HG03045 (cell line): ENCODE measurements around the gene NUDT22.
A peak's percentile ranks its signal among the peaks of the same experiment; 100 is the strongest.

ENCODE experiments used
- ATAC-seq: cut with Tn5 transposase; IDR thresholded peaks from one replicate; pipeline ENCODE4 v1.9.1; 2021; ENCODE audit warnings: mild to moderate bottlenecking, moderate library complexity; ENCODE audit not compliant: unreplicated experiment

NUDT22 gene

GRCh38 chr11:64241241-64241490 lies 15.1 kb downstream of the NUDT22 start:
- ATAC-seq = peak; percentile 64

GRCh38 chr11:64241491-64242374 lies 15.7 kb downstream of the NUDT22 start:
- ATAC-seq = peak; percentile 2

GRCh38 chr11:64243236-64243854 lies 17.3 kb downstream of the NUDT22 start:
- no peak for ATAC-seq

- ATAC-seq = no peak
These were observed 18.0 kb downstream of the NUDT22 start for GRCh38 chr11:64244107-64244506.

DNA sequence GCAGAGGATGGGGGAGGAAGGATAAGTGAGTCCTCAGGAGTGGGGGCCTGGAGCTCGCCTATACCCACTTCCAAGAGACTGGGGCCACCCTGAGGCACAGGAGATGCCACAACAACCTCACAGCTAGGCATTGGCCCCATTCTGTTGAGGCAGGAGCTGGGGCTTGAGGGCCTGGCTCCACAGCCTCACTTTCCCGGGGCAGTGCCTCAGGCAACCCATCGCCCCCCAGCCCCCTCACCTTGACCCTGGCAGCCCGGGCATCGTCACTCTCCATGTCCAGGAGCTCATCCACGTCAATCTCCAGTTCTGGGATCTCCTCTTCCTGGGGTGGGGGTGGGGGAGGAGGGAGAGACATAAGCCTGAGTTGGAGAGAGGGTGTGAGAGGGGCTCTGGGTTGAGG lies 18.9 kb downstream of the NUDT22 start:
- ATAC-seq = no peak

- ATAC-seq = no peak
These were observed 19.3 kb downstream of the NUDT22 start for GRCh38 chr11:64245401-64245796.

DNA sequence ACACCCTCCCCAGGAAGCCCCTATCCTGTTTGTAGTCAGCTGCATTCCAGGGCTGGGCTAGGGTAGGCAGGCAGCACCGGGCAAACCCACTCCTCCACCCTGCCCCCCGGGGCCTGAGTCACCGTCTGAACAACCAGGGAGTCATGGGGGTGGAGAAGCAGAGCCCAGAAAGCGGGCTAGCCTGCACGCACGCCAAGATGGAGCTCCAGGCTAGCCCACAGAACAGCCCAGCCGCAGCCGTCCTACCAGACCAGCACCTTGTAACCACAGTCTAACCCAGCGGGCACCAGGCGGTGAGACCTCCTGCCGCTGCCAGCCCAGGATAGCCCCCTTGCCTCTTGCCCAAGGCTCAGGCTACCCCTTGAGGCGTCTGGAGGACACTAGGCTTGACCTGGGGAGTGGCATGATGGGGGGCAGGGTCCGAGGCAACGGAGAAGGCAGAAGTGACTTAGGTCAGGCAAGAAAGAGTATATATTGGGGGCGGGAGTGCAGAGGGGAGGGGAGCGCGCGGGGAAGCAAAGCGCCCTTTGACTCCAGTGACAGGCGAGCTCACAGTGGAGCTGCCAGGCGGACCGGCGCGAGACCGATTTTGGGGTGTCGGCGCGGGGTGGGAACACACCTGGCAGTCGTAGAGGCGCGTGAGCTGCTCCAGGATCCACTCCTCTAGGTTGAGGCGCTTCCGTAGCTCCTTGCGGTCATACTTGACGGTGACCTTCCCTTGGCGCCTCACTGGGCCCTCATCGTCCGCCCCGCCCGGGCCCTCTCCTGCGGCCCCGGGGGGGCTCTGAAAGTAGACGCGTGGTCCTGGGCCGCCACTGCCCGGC lies 19.9 kb downstream of the NUDT22 start:
- no peak for ATAC-seq

DNA sequence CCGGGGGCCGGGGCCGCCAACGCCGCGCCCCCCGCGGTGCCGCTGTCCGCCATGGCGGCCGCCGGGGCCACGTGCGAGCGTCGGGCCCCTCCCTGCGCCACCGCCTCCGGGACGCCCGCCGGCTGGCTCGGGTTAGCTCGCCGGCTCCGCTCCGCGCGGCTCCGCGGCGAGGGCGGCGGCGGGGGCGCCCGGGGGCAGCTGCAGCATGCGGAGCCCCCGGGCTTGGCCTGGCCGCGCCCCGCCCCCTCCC lies 20.5 kb downstream of the NUDT22 start:
- peak; percentile 12 for ATAC-seq

DNA sequence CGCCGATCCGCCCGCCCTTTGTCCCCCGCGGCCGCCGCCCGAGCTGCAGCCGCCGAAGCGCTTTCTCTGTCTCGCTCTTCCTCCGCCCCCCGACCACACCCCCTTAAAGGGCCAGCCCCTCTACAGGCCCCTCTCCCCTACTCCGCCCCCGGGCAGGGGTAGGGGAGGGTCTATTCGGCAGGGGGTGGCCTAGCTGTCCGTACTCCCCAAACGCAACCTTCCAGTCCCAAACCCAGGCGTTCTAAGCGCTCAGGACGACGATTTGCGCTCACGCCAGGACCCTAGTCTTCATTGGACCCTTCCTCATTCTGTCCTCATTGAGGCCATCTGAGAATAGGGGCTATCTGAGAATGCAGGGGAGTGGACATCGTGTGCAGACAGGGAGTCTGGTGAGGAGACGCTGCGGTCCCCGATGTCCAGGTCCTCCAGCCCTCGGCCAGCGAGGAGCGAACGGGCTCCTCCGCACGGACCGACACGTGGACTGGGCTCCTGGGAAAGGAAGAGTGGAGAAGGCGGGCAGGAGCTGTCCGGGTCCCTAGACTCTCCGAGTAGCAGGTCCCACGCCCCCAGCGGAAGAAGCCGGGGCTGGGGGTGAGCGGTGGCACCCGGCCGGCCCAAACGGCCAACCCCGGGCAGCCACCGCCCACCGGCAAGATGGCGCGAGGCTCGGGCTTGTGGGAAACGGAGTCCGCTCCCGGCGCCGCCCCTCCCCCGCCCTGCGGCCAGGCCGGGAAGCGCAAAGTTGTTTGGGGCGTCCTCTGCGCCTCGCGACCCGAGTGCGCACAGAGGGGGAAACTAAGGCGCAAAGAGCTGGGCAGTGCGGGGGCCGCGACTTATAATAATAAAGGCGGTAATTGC lies 21.0 kb downstream of the NUDT22 start, which contains the start of gene PPP1R14B:
PPP1R14B (minus strand) TSS at position 73 of the 858 bp plus-strand sequence. CDS start 270 bp downstream, outside the sequence.
- ATAC-seq = peak; percentile 31

- no peak for ATAC-seq
These were observed 21.9 kb downstream of the NUDT22 start for GRCh38 chr11:64247729-64248531.

- no peak for ATAC-seq
These were observed 22.5 kb downstream of the NUDT22 start for GRCh38 chr11:64248578-64248977.

DNA sequence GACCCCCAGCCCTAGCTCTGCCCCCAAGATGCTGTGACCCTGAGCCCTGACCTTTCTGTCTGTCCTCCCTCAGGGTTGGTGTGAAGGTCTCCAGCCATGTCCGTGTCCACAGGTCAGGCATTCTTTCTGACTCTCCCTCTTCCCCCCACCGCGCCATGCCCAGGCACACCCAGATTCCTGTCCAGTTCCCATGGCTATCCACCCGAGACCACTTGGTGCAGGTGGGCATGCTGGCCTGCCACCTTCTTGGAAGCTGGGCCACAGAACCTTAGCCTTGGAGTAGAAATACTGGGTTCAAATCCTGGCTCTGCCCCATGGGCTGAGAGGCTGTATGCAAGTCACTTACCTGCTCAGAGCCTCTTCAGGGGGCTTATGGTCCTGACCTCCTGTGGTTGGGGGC lies 23.0 kb downstream of the NUDT22 start:
- no peak for ATAC-seq

DNA sequence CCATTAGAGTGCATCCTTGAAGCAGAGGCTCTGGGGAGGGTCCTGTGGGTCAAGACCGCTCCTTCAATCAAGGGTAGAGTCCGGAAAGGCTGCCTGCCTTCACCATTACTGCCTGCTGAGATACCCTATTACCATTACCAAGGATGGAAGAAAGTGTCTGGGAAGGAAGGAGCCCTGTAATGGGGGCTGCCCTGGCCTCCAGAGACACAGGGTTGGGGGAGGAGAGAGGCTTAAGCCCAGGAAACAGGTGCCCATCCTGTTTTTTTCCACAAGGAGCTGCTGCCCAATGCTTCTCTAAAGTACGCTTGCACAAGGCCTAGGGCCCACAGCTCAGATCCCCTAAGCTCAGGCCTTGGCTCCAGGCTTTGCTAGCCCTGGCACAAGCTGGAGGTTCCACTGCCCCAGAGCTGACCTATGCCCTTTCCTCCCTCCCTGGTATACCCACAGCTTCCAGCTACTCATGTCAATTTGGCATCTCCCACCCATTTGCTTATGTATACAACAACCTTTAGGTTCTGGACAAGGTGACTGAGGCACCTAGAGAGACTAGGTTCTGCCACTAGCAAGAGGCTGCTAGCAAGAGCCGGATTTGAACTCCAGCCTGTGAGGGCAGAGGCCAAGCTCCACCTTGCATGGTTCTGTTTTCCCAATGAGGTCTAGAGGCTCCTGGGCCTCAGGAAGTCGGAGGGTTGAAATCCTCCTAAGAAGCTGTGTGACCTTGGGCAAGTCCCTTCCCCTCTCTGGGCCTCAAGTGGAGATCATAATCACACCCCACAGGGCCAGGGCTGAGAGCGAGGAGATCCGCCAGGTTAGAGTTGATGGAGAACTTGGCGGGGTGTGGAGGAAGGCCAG lies 23.7 kb downstream of the NUDT22 start:
- ATAC-seq = no peak

GRCh38 chr11:64250415-64251015 lies 24.4 kb downstream of the NUDT22 start:
- no peak for ATAC-seq

GRCh38 chr11:64251016-64251752 lies 25.1 kb downstream of the NUDT22 start, which contains the start of gene PLCB3:
Gene PLCB3, plus strand, starts transcription at chr11:64251530. Its CDS starts 120 bp downstream, at chr11:64251650.
- peak; percentile 44 for ATAC-seq

- no peak for ATAC-seq
These were observed 25.6 kb downstream of the NUDT22 start for GRCh38 chr11:64251753-64252002.

- ATAC-seq = no peak
These were observed 26.2 kb downstream of the NUDT22 start for GRCh38 chr11:64252003-64252872.
